PC-3 (cell line): Measurements from ENCODE around the gene PRICKLE2. TPM values are rescaled to one million over a fixed set of nuclear protein-coding genes. Genes with fewer than 3 reads are reported as not detected.

ENCODE experiments used
- ATAC-seq: fragments of 200-7000 bp; cut with Tn5 transposase; 2 replicates; pipeline ENCODE4 v1.9.1; 2020; ENCODE audit warnings: mild to moderate bottlenecking, moderate library complexity
- BruUV-seq: library from RNA; stranded (reverse); fragments of 400-500 nt; replicated peaks from 2 replicates; lab custom pipeline; 2021; lab: Mats Ljungman, UMichigan
- CTCF ChIA-PET: fragments of 300-600 bp; sonication (Branson Sonifier 250); formaldehyde crosslinking; loops from one replicate; lab custom pipeline; 2022; ENCODE audit warnings: antibody characterized with exemption; lab: Charles Lee
- POLR2A ChIA-PET: fragments of 300-600 bp; sonication (Branson Sonifier 250); formaldehyde crosslinking; loops from one replicate; lab custom pipeline; 2022; ENCODE audit warnings: antibody characterized with exemption; ENCODE audit not compliant: unreplicated experiment; lab: Charles Lee
- DNase-seq: peaks from one replicate; pipeline ENCODE4 v3.0.0-alpha.2; 2015
- H2AFZ ChIP-seq: fragments of 300-600 bp; sonication (generic); 2 replicates; pipeline ENCODE4 v1.6.0; 2016; ENCODE audit warnings: antibody characterized with exemption, low read length
- H3F3A ChIP-seq: fragments of 300-600 bp; sonication (generic); one replicate; pipeline ENCODE4 v1.6.0; 2017; ENCODE audit warnings: antibody characterized with exemption, low read length, control low read depth, mild to moderate bottlenecking; ENCODE audit not compliant: unreplicated experiment
- H3K27ac ChIP-seq: fragments of 300-600 bp; sonication (generic); 2 replicates; pipeline ENCODE4 v1.5.1; 2016; ENCODE audit warnings: mild to moderate bottlenecking, low read length
- H3K27me3 ChIP-seq: fragments of 300-600 bp; sonication (generic); 2 replicates; pipeline ENCODE4 v1.6.1; 2016; ENCODE audit warnings: low read length, mixed read lengths
- H3K36me3 ChIP-seq: fragments of 300-600 bp; sonication (generic); 2 replicates; pipeline ENCODE4 v1.6.1; 2016; ENCODE audit warnings: low read depth, mixed run types, low read length, mixed read lengths
- H3K4me1 ChIP-seq: fragments of 300-600 bp; sonication (generic); 2 replicates; pipeline ENCODE4 v1.5.1; 2016; ENCODE audit warnings: low read length; ENCODE audit not compliant: insufficient read depth
- H3K4me2 ChIP-seq: fragments of 300-600 bp; sonication (generic); 2 replicates; pipeline ENCODE4 v1.6.0; 2016; ENCODE audit warnings: low read length
- H3K4me3 ChIP-seq: fragments of 300-600 bp; sonication (generic); 2 replicates; pipeline ENCODE4 v1.5.1; 2016; ENCODE audit warnings: mild to moderate bottlenecking, low read length, mixed read lengths
- H3K79me2 ChIP-seq: fragments of 300-600 bp; sonication (generic); 2 replicates; pipeline ENCODE4 v1.6.1; 2017; ENCODE audit warnings: low read length, mixed read lengths
- H3K9ac ChIP-seq: fragments of 300-600 bp; sonication (generic); 2 replicates; pipeline ENCODE4 v1.6.0; 2016; ENCODE audit warnings: mild to moderate bottlenecking, low read length
- H3K9me2 ChIP-seq: fragments of 300-600 bp; sonication (generic); replicated peaks from 2 replicates; pipeline ENCODE4 v1.6.1; 2016; ENCODE audit warnings: mixed run types, low read length, mixed read lengths
- H3K9me3 ChIP-seq: fragments of 300-600 bp; sonication (generic); 2 replicates; pipeline ENCODE4 v1.6.1; 2016; ENCODE audit warnings: low read length, mixed read lengths
- H4K20me1 ChIP-seq: fragments of 300-600 bp; sonication (generic); 2 replicates; pipeline ENCODE4 v1.6.1; 2016; ENCODE audit warnings: low read length, mixed read lengths
- EZH2 ChIP-seq: fragments of 300-600 bp; sonication (generic); IDR thresholded peaks from one replicate; pipeline ENCODE4 v1.6.1; 2017; ENCODE audit warnings: antibody characterized with exemption, mild to moderate bottlenecking, low read length; ENCODE audit not compliant: unreplicated experiment
- EZH2phosphoT487 ChIP-seq: fragments of 300-600 bp; sonication (generic); IDR thresholded peaks from 2 replicates; pipeline ENCODE4 v1.6.1; 2018; ENCODE audit warnings: mild to moderate bottlenecking, antibody characterized with exemption, low read length, borderline replicate concordance
- intact Hi-C: fragments of 100-400 bp; cut with micrococcal nuclease; formaldehyde crosslinking; loops from 2 replicates; pipeline ENCODE4 v1.9.0; 2023
- total RNA-seq: library from RNA; depleted of rRNA; stranded (reverse); fragments of >200 nt; gene quantifications from 2 replicates; pipeline ENCODE4 v1.2.3, GENCODE V29; 2014
- TF ChIP-seq, protein P1 (sequence below): fragments of 300-600 bp; sonication (generic); conservative IDR thresholded peaks from 2 replicates; pipeline ENCODE4 v1.5.1; 2017; ENCODE audit warnings: antibody characterized with exemption, low read depth, mild to moderate bottlenecking, low read length

Gene PRICKLE2
- total RNA-seq, 1 experiment from 2014 or later: 1.8 TPM

DNA sequence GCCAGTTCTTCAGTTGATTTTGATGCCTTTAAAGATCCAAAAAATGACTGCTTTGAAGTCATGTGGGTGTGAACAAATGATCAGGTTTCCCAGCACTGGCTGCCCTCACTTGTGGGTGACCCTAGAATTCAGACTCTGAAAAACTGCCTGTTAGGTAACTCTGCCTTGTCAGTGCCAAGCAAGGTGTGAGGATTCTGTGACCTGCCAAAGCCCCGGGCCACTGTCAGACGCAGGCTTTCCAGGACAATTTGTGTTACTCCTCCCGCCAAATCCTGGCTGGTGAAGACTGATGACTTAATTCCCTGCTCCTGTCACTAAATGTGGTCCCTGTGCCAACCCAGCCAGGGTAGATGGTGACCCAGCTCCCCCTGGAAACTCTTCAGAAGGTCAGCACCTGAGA is 102.8 kb downstream of the PRICKLE2 start:
- H3F3A ChIP-seq: no peaks in the 10 kb centered on the region
- TF ChIP-seq EZH2 (no peak), EZH2phosphoT487 (no peak)
- TF ChIP-seq, protein P1, sequence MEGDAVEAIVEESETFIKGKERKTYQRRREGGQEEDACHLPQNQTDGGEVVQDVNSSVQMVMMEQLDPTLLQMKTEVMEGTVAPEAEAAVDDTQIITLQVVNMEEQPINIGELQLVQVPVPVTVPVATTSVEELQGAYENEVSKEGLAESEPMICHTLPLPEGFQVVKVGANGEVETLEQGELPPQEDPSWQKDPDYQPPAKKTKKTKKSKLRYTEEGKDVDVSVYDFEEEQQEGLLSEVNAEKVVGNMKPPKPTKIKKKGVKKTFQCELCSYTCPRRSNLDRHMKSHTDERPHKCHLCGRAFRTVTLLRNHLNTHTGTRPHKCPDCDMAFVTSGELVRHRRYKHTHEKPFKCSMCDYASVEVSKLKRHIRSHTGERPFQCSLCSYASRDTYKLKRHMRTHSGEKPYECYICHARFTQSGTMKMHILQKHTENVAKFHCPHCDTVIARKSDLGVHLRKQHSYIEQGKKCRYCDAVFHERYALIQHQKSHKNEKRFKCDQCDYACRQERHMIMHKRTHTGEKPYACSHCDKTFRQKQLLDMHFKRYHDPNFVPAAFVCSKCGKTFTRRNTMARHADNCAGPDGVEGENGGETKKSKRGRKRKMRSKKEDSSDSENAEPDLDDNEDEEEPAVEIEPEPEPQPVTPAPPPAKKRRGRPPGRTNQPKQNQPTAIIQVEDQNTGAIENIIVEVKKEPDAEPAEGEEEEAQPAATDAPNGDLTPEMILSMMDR: no peak
- H3K79me2 ChIP-seq: no peaks in the 10 kb centered on the region
- ATAC-seq: no peak
- no peak overlapping the region for H3K9ac ChIP-seq
- ChIA-PET POLR2A (no interaction called here), CTCF (no interaction called here)
- no peaks in the 10 kb centered on the region for H3K27me3 ChIP-seq
- H3K9me3 ChIP-seq: no peaks in the 10 kb centered on the region
- H4K20me1 ChIP-seq: no peaks in the 10 kb centered on the region
- no peak for DNase-seq
- no TSS peak for BruUV-seq
- intact Hi-C loops: no loop called here
- no peaks in the 10 kb centered on the region for H3K9me2 ChIP-seq
- H3K36me3 ChIP-seq: no peaks in the 10 kb centered on the region
- H3K4me1 ChIP-seq: no peaks in the 10 kb centered on the region
- no peak overlapping the region for H3K27ac ChIP-seq
- H2AFZ ChIP-seq: no peak overlapping the region
- no peak overlapping the region for H3K4me2 ChIP-seq
- H3K4me3 ChIP-seq: no peak overlapping the region

GRCh38 chr3:64121750-64122311 is 103.4 kb downstream of the PRICKLE2 start:
- H3K27me3 ChIP-seq: no peaks in the 10 kb centered on the region
- ChIA-PET CTCF (no interaction called here), POLR2A (no interaction called here)
- H3K4me1 ChIP-seq: no peaks in the 10 kb centered on the region
- no peak overlapping the region for H3K4me3 ChIP-seq
- no peak overlapping the region for H3K9ac ChIP-seq
- no TSS peak for BruUV-seq
- H3K36me3 ChIP-seq: no peaks in the 10 kb centered on the region
- no peak overlapping the region for H3K27ac ChIP-seq
- no peak overlapping the region for H2AFZ ChIP-seq
- intact Hi-C loops: no loop called here
- H3K9me3 ChIP-seq: no peaks in the 10 kb centered on the region
- ATAC-seq: no peak
- H3F3A ChIP-seq: no peaks in the 10 kb centered on the region
- no peak overlapping the region for H3K4me2 ChIP-seq
- H3K79me2 ChIP-seq: no peaks in the 10 kb centered on the region
- TF ChIP-seq EZH2 (no peak), EZH2phosphoT487 (no peak)
- TF ChIP-seq, protein P1: no peak
- DNase-seq: no peak
- no peaks in the 10 kb centered on the region for H3K9me2 ChIP-seq
- H4K20me1 ChIP-seq: no peaks in the 10 kb centered on the region

DNA sequence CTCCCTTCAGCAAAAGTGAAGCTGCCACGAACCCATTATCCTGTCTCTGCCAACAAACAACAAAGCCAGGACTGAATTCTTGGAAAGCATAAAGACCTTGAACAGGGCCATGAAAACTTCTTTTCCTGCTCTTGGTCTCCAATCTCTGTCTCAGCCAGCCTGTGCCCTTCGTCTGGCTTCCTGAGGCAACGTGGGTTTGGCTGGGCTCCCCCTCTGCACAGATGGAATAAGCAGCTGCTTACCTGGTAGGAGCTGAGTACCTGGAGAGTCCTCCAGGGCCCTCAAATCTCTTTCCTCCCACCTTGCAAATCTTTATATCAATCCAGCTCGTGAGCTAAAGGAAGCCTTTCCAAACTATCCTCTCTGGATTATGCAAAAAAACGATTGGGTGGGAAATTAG is 104.4 kb downstream of the PRICKLE2 start:
- Histone ChIP-seq H4K20me1 (no peaks in the 10 kb centered on the region), H2AFZ (no peak overlapping the region), H3K9me2 (no peaks in the 10 kb centered on the region), H3K9ac (no peak overlapping the region), H3K79me2 (no peaks in the 10 kb centered on the region), H3K27ac (no peak overlapping the region), H3K9me3 (no peaks in the 10 kb centered on the region), H3F3A (no peaks in the 10 kb centered on the region), H3K4me2 (no peak overlapping the region), H3K27me3 (no peaks in the 10 kb centered on the region), H3K36me3 (no peaks in the 10 kb centered on the region), H3K4me1 (no peaks in the 10 kb centered on the region), H3K4me3 (no peak overlapping the region)
- DNase-seq: no peak
- intact Hi-C loops: no loop called here
- BruUV-seq: no TSS peak
- ATAC-seq: no peak
- TF ChIP-seq EZH2phosphoT487: no peak
- TF ChIP-seq, protein P1: no peak
- no peak for TF ChIP-seq EZH2
- ChIA-PET POLR2A (no interaction called here), CTCF (no interaction called here)
